ENCODE measurements around the gene FCRL6. TPM values are rescaled to one million over a fixed set of nuclear protein-coding genes. Genes with fewer than 3 reads are reported as not detected.

Gene FCRL6
- polyA plus RNA-seq, 1 donor (not counting 4 experiments of a cell fraction or from before 2014, with no cell fraction given) = not detected

- Histone ChIP-seq H3K4me1 (ENCODE audit: control insufficient read depth, extremely low read depth, insufficient read depth, low read length) (peaks cover 16% of the 10 kb centered on the region), H3K9ac (ENCODE audit: control insufficient read depth, extremely low read depth, insufficient read depth, low read length) (no peak within 1 kb of the TSS), H2AFZ (ENCODE audit: control insufficient read depth, low read length) (no peak within 1 kb of the TSS), H3K79me2 (ENCODE audit: control insufficient read depth, insufficient read depth, low read length) (no peaks in the 10 kb centered on the region), H3K27me3 (ENCODE audit: control insufficient read depth, extremely low read depth, insufficient read depth, low read length) (peaks cover 21% of the 10 kb centered on the region), H3K36me3 (ENCODE audit: control insufficient read depth in 2 of 2, extremely low read depth in 1 of 2, insufficient read depth in 2 of 2, low read length in 2 of 2) (no peaks in the 10 kb centered on the region), H3K9me3 (ENCODE audit: control insufficient read depth, low read depth, low read length) (no peaks in the 10 kb centered on the region), H3K4me3 (ENCODE audit: control insufficient read depth in 2 of 3, extremely low read depth in 1 of 3, insufficient read depth in 2 of 3, low read depth in 1 of 3, low read length in 3 of 3) (no peak within 1 kb of the TSS), H3K27ac (ENCODE audit: control insufficient read depth, insufficient read depth, low read length) (no peak within 1 kb of the TSS), H4K20me1 (ENCODE audit: control insufficient read depth, extremely low read depth, insufficient read depth, low read length) (no peaks in the 10 kb centered on the region), H3K9me1 (ENCODE audit: control insufficient read depth, extremely low read depth, insufficient read depth, low read length) (no peaks in the 10 kb centered on the region), H3K4me2 (ENCODE audit: control insufficient read depth, extremely low read depth, insufficient read depth, low read depth, low read length) (no peak within 1 kb of the TSS)
- FAIRE-seq = no peak
- dilution Hi-C loops (cut with MboI; ENCODE audit: extremely low pct_ligation_motif_present, low sequenced_read_pairs) = no loop called here
- no peak for DNase-seq (ENCODE audit: low read depth, low spot score)
- TF ChIP-seq EZH2 (IDR thresholded peaks at IDR 0.05; ENCODE audit: low read length) = no peak
- no peak for TF ChIP-seq CTCF (optimal IDR thresholded peaks at IDR 0.05 in 1 of 3, IDR thresholded peaks at IDR 0.05 in 1 of 3, conservative IDR thresholded peaks at IDR 0.05 in 1 of 3; ENCODE audit: extremely low read depth in 1 of 3, insufficient read depth in 2 of 3, low read length in 3 of 3)
These were observed 24.4 kb downstream of the FCRL6 start, which contains the start of gene SLAMF8 for GRCh38 chr1:159826441-159827101. SLAMF8 (plus strand) TSS chr1:159826873; CDS start chr1:159826899, 26 bp downstream.

GRCh38 chr1:159827102-159827490 lies 24.9 kb downstream of the FCRL6 start:
- no peaks in the 10 kb centered on the region for H3K9me3 ChIP-seq (ENCODE audit: control insufficient read depth, low read depth, low read length)
- H4K20me1 ChIP-seq (ENCODE audit: control insufficient read depth, extremely low read depth, insufficient read depth, low read length) = no peaks in the 10 kb centered on the region
- no peak for DNase-seq (ENCODE audit: low read depth, low spot score)
- H3K27ac ChIP-seq (ENCODE audit: control insufficient read depth, insufficient read depth, low read length) = no peak overlapping the region
- H3K36me3 ChIP-seq (ENCODE audit: control insufficient read depth in 2 of 2, extremely low read depth in 1 of 2, insufficient read depth in 2 of 2, low read length in 2 of 2) = no peaks in the 10 kb centered on the region
- dilution Hi-C loops (cut with MboI; ENCODE audit: extremely low pct_ligation_motif_present, low sequenced_read_pairs) = no loop called here
- peaks cover 16% of the 10 kb centered on the region for H3K4me1 ChIP-seq (ENCODE audit: control insufficient read depth, extremely low read depth, insufficient read depth, low read length)
- no peak for TF ChIP-seq CTCF (optimal IDR thresholded peaks at IDR 0.05 in 1 of 3, IDR thresholded peaks at IDR 0.05 in 1 of 3, conservative IDR thresholded peaks at IDR 0.05 in 1 of 3; ENCODE audit: extremely low read depth in 1 of 3, insufficient read depth in 2 of 3, low read length in 3 of 3)
- H3K4me3 ChIP-seq (ENCODE audit: control insufficient read depth in 2 of 3, extremely low read depth in 1 of 3, insufficient read depth in 2 of 3, low read depth in 1 of 3, low read length in 3 of 3) = no peak overlapping the region
- H3K9ac ChIP-seq (ENCODE audit: control insufficient read depth, extremely low read depth, insufficient read depth, low read length) = no peak overlapping the region
- peaks cover 17% of the 10 kb centered on the region for H3K27me3 ChIP-seq (ENCODE audit: control insufficient read depth, extremely low read depth, insufficient read depth, low read length)
- H2AFZ ChIP-seq (ENCODE audit: control insufficient read depth, low read length) = no peak overlapping the region
- no peak overlapping the region for H3K4me2 ChIP-seq (ENCODE audit: control insufficient read depth, extremely low read depth, insufficient read depth, low read depth, low read length)
- H3K9me1 ChIP-seq (ENCODE audit: control insufficient read depth, extremely low read depth, insufficient read depth, low read length) = no peaks in the 10 kb centered on the region
- H3K79me2 ChIP-seq (ENCODE audit: control insufficient read depth, insufficient read depth, low read length) = no peaks in the 10 kb centered on the region
- no peak for FAIRE-seq
